Astrocyte of the spinal cord (primary cell): ENCODE results near the gene KRTAP10-10.
"Not testable (repeated sequence)": the region's sequence is repeated elsewhere in the genome, so short reads cannot be mapped to it uniquely, and the experiment has no call there.

Experiments used
- DNase-seq: peaks from one replicate; pipeline ENCODE4 v3.0.0; 2011; ENCODE audit warnings: low read depth, low spot score
- H3K4me3 ChIP-seq: 2 replicates; pipeline ENCODE4 v1.5.1; 2011; ENCODE audit warnings: low read depth, mild to moderate bottlenecking, low read length, moderate library complexity
- in situ Hi-C: cut with HindIII; loops from 2 replicates; pipeline ENCODE4 v1.10.0; 2017; ENCODE audit warnings: low sequenced_read_pairs
- TF ChIP-seq, protein P1 (sequence below): IDR thresholded peaks from 2 replicates; pipeline ENCODE4 v1.5.1; 2012; ENCODE audit warnings: low read depth, mild to moderate bottlenecking, low read length, inconsistent platforms

KRTAP10-10 gene

DNA sequence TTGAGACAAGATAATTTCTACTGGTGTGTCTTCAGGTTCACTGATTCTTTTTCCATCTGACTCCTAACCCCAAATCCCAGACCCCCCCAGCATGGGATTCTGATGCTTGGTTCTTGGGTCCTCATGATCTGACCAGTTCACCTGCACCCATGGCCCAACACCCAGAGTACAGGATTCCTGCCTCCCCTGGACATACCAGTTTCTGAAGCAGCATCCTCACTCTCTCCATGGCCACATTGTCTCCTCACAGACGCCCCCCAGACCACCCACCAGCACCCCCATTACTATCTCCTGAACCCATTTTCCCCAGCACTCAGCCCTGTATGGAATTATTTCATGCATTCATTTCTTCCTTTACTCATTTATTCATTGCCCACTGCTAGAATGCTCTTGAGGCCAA is 19.7 kb downstream of the KRTAP10-10 start:
- TF ChIP-seq, protein P1, sequence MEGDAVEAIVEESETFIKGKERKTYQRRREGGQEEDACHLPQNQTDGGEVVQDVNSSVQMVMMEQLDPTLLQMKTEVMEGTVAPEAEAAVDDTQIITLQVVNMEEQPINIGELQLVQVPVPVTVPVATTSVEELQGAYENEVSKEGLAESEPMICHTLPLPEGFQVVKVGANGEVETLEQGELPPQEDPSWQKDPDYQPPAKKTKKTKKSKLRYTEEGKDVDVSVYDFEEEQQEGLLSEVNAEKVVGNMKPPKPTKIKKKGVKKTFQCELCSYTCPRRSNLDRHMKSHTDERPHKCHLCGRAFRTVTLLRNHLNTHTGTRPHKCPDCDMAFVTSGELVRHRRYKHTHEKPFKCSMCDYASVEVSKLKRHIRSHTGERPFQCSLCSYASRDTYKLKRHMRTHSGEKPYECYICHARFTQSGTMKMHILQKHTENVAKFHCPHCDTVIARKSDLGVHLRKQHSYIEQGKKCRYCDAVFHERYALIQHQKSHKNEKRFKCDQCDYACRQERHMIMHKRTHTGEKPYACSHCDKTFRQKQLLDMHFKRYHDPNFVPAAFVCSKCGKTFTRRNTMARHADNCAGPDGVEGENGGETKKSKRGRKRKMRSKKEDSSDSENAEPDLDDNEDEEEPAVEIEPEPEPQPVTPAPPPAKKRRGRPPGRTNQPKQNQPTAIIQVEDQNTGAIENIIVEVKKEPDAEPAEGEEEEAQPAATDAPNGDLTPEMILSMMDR = no peak

DNA sequence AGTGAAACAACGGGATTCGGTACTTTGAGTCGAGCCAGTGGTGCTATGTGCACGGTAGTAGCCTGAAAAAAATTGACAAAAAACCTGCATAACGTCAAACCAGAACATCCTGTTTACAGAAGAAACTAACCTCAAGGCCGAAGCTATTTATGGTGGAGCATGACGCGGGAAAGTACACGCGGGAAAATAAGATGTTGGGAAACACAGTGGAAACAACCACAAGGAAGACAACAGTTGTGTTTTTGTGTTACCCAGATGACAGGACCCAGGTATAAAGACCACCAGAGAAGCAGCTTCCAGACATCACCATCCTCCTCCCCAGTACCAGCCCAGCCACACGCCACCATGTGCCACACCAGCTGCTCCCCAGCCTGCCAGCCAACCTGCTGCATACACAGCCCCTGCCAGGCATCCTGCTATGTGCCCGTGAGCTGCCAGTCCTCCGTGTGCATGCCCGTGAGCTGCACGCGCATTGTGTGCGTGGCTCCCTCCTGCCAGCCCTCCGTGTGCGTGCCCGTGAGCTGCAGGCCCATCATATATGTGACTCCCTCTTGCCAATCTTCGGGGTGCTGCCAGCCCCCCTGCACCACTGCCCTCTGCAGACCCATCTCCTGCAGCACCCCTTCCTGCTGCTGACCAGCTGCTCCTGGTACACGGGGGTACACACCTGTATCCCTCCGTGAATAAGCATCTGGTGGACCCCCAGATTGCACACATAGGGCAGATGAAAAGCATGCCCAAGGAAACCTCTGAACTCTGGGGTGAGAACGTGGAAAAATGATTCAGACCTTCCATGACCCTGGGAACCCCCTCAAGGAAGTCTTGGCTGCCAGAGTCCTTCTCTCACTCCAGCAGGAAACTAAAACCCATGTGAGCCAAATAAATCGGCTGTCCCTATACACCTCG is 20.7 kb downstream of the KRTAP10-10 start, which contains the start of gene KRTAP12-3:
Gene KRTAP12-3, plus strand, starts transcription at position 298 of the 906 bp plus-strand sequence. Its CDS starts 48 bp downstream, at position 346.
- no peak within 1 kb of the TSS for H3K4me3 ChIP-seq
- no peak for DNase-seq
- TF ChIP-seq, protein P1 = no peak
- in situ Hi-C loops = no loop called here

More for the DNA sequence above, 19.7 kb downstream of the KRTAP10-10 start:
- H3K4me3 ChIP-seq = no peak overlapping the region
- DNase-seq = no peak
- in situ Hi-C loops = no loop called here

DNA sequence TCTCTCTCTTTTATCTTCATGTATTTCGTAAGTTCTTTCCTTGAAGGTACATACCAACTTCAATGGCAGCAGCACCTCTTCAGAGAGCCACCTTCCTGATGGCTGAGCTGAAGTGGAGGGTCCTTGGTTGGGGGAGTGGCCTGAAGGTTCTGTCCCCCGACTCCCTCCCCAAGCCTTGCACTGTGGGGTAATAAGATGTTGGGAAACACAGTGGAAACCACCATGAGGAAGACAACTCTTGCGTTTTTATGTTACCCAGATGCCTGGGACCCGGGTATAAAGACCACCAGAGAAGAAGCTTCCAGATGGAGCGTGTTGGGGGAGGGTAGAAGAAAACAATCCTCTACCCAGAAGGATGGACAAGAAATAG is 21.4 kb downstream of the KRTAP10-10 start:
- TF ChIP-seq, protein P1 = no peak
- in situ Hi-C loops = no loop called here
- no peak overlapping the region for H3K4me3 ChIP-seq
- DNase-seq = no peak

DNA sequence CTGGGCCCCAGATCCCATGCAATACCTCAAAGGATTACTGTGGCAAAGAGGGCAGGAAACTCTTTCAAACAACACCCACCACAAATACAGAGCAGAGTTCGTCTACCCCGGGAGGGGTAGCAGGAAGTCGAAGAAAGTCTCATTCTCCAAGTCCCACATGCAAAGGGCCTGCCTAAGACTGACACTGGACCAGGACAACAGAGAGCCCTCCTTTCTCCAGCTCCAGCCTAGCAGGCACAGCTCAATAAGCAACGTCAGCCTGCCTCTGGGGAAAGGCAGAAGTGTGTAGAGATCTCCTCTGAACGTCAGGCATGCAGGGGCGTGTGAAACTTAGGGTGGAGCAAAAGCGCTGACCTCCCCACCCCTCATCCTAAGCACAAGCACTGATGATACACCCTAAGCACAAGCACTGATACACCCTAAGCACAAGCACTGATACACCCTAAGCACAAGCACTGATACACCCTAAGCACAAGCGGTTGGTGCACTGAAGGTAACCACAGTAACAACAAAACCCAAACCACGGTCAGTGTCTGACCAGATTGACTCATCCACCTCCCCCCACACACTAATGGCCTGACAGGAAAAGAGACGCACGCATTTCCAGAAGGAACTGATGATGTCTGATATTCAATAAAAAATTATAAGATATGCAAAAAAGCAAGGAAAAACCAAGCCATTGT is 21.9 kb downstream of the KRTAP10-10 start:
- DNase-seq = no peak
- TF ChIP-seq, protein P1 = no peak
- H3K4me3 ChIP-seq = no peak overlapping the region
- in situ Hi-C loops = no loop called here

DNA sequence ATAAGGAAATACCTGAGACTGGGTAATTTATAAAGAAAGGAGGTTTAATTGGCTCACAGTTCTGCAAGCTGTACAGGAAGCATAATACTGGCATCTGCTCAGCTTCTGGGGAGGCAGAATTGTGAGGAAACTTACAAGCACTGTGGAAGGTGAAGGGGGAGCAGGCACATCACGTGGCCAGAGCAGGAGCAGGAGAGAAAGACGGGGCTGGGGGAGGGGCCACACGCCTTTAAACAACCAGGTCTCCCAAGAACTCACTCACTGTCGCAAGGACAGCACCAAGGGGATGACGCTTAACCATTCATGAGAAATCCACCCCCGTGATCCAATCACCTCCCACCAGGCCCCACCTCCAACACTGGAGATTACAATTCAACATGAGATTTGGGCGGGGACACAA is 24.4 kb downstream of the KRTAP10-10 start:
- in situ Hi-C loops, H3K4me3 ChIP-seq, DNase-seq: not testable (repeated sequence)

DNA sequence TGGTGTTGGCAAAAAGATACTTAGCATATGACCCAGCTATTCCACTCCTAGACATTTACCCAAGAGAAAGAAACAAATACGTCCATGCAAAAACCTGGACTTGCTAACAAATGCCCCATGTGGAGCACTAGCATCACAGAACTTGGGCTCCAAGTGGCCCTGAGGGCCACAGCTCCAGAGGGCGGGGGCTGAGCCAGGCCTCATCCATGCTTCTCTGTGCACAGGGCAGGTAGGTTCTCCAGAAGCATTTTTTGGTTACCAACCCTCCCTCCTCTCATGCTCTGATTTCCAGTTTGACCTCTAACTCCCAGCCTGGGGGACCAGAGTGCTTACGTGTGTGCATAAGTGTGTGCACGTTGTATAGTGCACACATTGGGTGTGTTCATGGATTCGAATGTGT is 27.5 kb downstream of the KRTAP10-10 start:
- DNase-seq = no peak
- H3K4me3 ChIP-seq = no peak overlapping the region
- in situ Hi-C loops = no loop called here
- TF ChIP-seq, protein P1 = no peak
